ENCODE results near the gene MYO18A. TPM values are rescaled to one million over a fixed set of nuclear protein-coding genes. Genes with fewer than 3 reads are reported as not detected.
"Not testable (repeated sequence)": the region's sequence is repeated elsewhere in the genome, so short reads cannot be mapped to it uniquely, and the experiment has no call there.

The MYO18A gene
- polyA plus RNA-seq, 1 donor (not counting 4 experiments of a cell fraction or from before 2014, with no cell fraction given) = 20.0 TPM

GRCh38 chr17:29089601-29090044, 90.6 kb downstream of the MYO18A start:
- TF ChIP-seq EZH2 (IDR thresholded peaks at IDR 0.05; ENCODE audit: low read length) (no peak), CTCF (optimal IDR thresholded peaks at IDR 0.05 in 1 of 3, IDR thresholded peaks at IDR 0.05 in 1 of 3, conservative IDR thresholded peaks at IDR 0.05 in 1 of 3; ENCODE audit: extremely low read depth in 1 of 3, insufficient read depth in 2 of 3, low read length in 3 of 3) (no peak)
- Histone ChIP-seq H3K9ac (ENCODE audit: control insufficient read depth, extremely low read depth, insufficient read depth, low read length) (no peak overlapping the region), H4K20me1 (ENCODE audit: control insufficient read depth, extremely low read depth, insufficient read depth, low read length) (no peaks in the 10 kb centered on the region), H3K4me2 (ENCODE audit: control insufficient read depth, extremely low read depth, insufficient read depth, low read depth, low read length) (no peak overlapping the region), H2AFZ (ENCODE audit: control insufficient read depth, low read length) (no peak overlapping the region), H3K4me3 (ENCODE audit: control insufficient read depth in 2 of 3, extremely low read depth in 1 of 3, insufficient read depth in 2 of 3, low read depth in 1 of 3, low read length in 3 of 3) (no peak overlapping the region), H3K27ac (ENCODE audit: control insufficient read depth, insufficient read depth, low read length) (no peak overlapping the region), H3K36me3 (ENCODE audit: control insufficient read depth in 2 of 2, extremely low read depth in 1 of 2, insufficient read depth in 2 of 2, low read length in 2 of 2) (peaks cover 60 to 73% of the 10 kb centered on the region in 2 experiments), H3K9me3 (ENCODE audit: control insufficient read depth, low read depth, low read length) (no peaks in the 10 kb centered on the region), H3K4me1 (ENCODE audit: control insufficient read depth, extremely low read depth, insufficient read depth, low read length) (peaks cover 10% of the 10 kb centered on the region), H3K9me1 (ENCODE audit: control insufficient read depth, extremely low read depth, insufficient read depth, low read length) (no peaks in the 10 kb centered on the region), H3K79me2 (ENCODE audit: control insufficient read depth, insufficient read depth, low read length) (no peaks in the 10 kb centered on the region), H3K27me3 (ENCODE audit: control insufficient read depth, extremely low read depth, insufficient read depth, low read length) (no peaks in the 10 kb centered on the region)
- no peak for DNase-seq (ENCODE audit: low read depth, low spot score)
- FAIRE-seq = no peak
- dilution Hi-C loops (cut with MboI; ENCODE audit: extremely low pct_ligation_motif_present, low sequenced_read_pairs) = no loop called here

- H3K27ac ChIP-seq (ENCODE audit: control insufficient read depth, insufficient read depth, low read length); dilution Hi-C loops (cut with MboI; ENCODE audit: extremely low pct_ligation_motif_present, low sequenced_read_pairs); FAIRE-seq; H2AFZ ChIP-seq (ENCODE audit: control insufficient read depth, low read length); H3K79me2 ChIP-seq (ENCODE audit: control insufficient read depth, insufficient read depth, low read length); H3K27me3 ChIP-seq (ENCODE audit: control insufficient read depth, extremely low read depth, insufficient read depth, low read length); DNase-seq (ENCODE audit: low read depth, low spot score); H3K9ac ChIP-seq (ENCODE audit: control insufficient read depth, extremely low read depth, insufficient read depth, low read length); H3K4me2 ChIP-seq (ENCODE audit: control insufficient read depth, extremely low read depth, insufficient read depth, low read depth, low read length); H3K4me3 ChIP-seq (ENCODE audit: control insufficient read depth in 2 of 3, extremely low read depth in 1 of 3, insufficient read depth in 2 of 3, low read depth in 1 of 3, low read length in 3 of 3); H3K9me3 ChIP-seq (ENCODE audit: control insufficient read depth, low read depth, low read length); H3K9me1 ChIP-seq (ENCODE audit: control insufficient read depth, extremely low read depth, insufficient read depth, low read length); H4K20me1 ChIP-seq (ENCODE audit: control insufficient read depth, extremely low read depth, insufficient read depth, low read length): not testable (repeated sequence)
- Histone ChIP-seq H3K36me3 (ENCODE audit: control insufficient read depth in 2 of 2, extremely low read depth in 1 of 2, insufficient read depth in 2 of 2, low read length in 2 of 2) (peaks cover 60 to 69% of the 10 kb centered on the region in 2 experiments), H3K4me1 (ENCODE audit: control insufficient read depth, extremely low read depth, insufficient read depth, low read length) (peaks cover 10% of the 10 kb centered on the region)
These were observed 91.4 kb downstream of the MYO18A start for GRCh38 chr17:29088782-29089181.

Measured in keratinocyte (primary cell).